Uterus (tissue), 2 donors: Measurements from ENCODE around the gene MAP3K7.

Source experiments
- POLR2A ChIP-seq, 2 donors: fragments of 450-650 bp; IDR thresholded peaks; one replicate each; pipeline ENCODE4 v1.6.1; 2016; ENCODE audit warnings: antibody characterized with exemption in 2 of 2, mild to moderate bottlenecking in 1 of 2, moderate library complexity in 1 of 2
- TF ChIP-seq, protein P1 (sequence below), 4 experiments: fragments of 200-600 bp in 2 of 4; fragments of 450-650 bp in 2 of 4; sonication (generic) in 2 of 4; IDR thresholded peaks; one replicate each; pipeline ENCODE4 v1.5.1; 2016 to 2019; ENCODE audit warnings: antibody characterized with exemption in 4 of 4, mild to moderate bottlenecking in 2 of 4, moderate library complexity in 1 of 4

GRCh38 chr6:90514496-90514895 is 72.4 kb downstream of the MAP3K7 start:
- TF ChIP-seq, protein P1, sequence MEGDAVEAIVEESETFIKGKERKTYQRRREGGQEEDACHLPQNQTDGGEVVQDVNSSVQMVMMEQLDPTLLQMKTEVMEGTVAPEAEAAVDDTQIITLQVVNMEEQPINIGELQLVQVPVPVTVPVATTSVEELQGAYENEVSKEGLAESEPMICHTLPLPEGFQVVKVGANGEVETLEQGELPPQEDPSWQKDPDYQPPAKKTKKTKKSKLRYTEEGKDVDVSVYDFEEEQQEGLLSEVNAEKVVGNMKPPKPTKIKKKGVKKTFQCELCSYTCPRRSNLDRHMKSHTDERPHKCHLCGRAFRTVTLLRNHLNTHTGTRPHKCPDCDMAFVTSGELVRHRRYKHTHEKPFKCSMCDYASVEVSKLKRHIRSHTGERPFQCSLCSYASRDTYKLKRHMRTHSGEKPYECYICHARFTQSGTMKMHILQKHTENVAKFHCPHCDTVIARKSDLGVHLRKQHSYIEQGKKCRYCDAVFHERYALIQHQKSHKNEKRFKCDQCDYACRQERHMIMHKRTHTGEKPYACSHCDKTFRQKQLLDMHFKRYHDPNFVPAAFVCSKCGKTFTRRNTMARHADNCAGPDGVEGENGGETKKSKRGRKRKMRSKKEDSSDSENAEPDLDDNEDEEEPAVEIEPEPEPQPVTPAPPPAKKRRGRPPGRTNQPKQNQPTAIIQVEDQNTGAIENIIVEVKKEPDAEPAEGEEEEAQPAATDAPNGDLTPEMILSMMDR (IDR thresholded peaks at IDR 0.05) = no peak
- TF ChIP-seq POLR2A (IDR thresholded peaks at IDR 0.05) = no peak
